ENCODE data around the gene DEPP1.

Gene DEPP1

DNA sequence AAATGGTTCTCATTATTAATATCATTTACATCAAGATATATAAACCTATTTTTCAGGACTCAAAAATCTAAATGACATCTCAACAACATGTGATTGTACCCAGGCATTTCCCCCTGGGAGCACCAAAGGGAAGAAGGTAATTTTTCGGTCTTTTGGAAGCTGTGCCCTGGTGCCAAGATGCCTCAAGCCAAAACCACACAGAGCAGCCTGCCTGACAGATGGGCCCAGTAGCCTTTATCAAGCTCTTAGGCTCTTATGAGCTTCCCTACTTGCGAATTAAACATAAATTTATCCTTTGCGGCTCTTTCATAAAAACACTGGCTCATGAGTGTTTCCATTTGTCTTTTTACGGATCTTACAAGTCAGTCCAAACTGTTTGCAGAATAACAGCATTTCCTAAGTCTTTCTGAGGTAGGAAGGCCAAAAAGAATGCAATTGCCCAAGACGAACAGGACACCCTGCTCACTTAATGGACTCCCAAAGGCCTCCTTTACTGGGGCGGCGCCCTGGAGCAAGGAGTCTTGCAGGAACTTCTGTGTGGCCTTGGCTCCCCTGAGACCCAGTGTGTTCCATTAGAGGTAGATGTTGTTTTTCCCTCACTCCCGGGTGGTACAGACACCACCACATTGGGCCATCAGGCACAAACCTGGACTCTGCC lies 23.1 kb downstream of the DEPP1 start:
- DNase-seq (ENCODE audit: low read depth in 2 of 3, low spot score in 2 of 3), result no peak

DNA sequence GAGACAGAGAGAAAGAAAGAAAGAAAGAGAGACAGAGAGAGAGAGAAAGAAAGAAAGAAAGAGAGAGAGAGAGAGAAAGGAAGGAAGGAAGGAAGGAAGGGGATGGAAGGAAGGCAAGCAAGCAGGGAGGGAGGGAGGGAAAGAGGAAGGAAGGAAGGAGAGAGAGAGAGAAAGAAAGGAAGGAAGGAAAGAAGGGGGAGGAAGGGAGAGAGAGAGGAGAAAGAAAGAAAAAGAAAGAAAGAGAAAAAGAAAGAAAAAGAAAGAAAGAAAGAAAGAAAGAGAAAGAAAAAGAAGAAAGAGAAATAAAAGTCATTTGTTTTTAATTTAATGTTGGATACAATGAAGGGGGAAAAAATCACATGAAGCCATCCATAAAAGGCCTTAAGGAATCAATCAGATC lies 23.6 kb downstream of the DEPP1 start:
- DNase-seq (ENCODE audit: low read depth in 2 of 3, low spot score in 2 of 3), result no peak

DNA sequence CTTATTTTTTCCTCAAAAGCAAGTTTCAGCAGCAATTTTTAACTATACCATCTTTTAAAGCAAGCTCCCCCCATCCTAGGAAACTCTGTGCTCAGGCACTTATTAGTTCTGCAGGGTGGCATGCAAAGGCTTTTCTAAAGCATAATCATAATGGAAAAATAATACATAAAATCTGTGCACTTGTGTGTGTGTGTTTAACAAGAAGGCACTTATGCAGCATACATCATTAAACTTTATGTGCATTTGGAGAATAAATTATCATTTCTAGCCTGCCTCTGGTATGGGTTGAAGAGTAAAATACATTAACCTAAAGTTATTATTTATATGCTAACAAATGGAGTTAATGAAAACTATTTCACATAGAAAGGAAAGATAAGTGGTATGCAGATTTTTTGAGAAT lies 24.6 kb downstream of the DEPP1 start:
- DNase-seq (ENCODE audit: low read depth in 2 of 3, low spot score in 2 of 3), result no peak

DNA sequence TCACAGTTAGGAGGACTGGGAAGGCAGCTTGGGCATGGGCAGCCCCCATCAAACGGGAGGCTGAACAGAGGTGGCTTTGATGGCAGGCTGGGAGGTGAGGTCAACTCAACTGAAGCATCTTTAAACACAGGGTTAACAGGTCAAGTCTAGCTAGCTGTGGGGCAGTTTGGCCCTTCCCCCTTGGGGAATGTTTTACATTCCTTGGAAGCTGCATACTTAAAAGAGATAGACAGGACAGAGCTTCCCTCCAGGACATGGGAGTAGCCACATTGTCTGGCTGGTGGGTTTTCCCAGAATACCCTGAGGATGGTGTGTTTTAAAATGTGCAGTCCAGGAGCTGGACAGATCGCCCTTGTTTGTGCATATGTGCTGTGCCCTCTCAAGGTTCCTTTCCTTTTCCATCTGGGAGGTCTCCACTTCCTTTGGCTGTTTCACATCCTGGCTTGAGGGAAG lies 25.8 kb downstream of the DEPP1 start:
- DNase-seq (ENCODE audit: low read depth in 2 of 3, low spot score in 2 of 3), result no peak

DNA sequence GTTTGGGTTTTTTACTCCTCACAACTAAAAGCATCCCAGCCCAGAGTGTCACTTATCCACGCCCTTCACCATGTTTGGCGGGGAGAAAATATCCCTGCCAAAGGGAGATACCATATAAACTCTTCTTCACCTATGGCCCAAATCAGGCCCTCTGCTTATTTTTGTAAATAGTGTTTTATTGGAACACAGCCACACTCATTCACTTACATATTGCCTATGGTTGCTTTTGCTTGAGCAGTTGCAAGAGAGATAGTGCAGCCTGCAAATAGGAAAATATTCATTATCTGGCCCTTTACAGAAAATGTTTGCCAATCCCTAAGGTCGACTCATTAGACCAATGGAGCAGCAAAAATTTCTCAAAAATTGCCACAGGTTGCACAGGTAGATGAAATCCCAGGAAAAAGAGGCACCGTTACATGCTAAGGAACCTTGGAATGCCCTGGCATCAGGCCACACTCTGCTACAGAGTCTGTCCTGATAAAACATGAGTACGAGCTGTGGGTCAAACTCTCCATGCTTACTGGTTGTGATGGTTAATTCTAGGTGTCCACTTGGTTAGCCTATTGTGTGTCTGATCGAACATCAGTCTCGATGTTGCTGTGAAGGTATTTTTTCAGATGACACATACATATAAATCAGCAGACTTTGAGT lies 26.9 kb downstream of the DEPP1 start:
- DNase-seq (ENCODE audit: low read depth in 2 of 3, low spot score in 2 of 3), result no peak

DNA sequence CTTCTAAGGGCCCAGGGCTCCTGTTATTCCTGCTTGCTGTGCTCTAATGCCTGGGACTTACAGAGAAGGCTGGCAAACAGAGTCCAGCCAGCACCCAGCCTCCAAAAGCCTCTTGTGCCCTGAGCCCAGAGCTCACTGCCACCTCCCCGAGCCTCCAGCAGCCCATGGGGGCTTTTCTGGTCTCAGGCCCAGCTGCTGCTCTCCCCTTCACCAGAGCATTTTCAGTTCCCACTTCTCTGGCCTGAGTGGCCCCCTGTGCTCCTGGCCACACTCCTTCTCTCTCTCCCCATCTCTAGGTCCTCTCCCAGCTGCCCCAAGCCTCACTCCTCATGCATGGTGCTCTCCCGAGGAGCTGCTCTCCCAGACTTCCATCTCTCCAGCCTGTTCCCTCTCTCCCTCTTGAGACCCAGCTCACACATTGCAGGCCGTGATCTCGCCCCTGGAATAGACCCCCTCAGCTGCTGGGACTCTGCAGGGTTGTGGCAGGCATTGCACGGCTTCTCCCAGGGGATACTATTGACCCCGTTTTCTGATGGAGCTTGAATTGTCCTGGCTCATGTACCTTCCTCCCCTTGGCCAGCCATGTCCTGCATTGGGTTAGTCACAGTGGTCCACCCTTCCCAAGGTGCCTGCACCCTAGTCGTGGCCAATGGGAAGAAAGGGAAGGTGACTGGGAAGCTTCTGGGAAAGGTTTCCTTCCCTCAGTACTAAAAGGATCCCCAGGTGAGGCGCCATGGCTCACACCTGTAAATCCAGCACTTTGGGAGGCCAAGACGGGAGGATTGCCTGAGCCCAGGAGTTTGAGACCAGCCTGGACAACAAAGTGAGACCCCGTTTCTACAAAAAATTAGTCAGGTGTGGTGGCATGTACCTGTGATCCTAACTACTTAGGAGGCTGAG lies 28.0 kb downstream of the DEPP1 start:
- no peak for DNase-seq (ENCODE audit: low read depth in 2 of 3, low spot score in 2 of 3)

DNA sequence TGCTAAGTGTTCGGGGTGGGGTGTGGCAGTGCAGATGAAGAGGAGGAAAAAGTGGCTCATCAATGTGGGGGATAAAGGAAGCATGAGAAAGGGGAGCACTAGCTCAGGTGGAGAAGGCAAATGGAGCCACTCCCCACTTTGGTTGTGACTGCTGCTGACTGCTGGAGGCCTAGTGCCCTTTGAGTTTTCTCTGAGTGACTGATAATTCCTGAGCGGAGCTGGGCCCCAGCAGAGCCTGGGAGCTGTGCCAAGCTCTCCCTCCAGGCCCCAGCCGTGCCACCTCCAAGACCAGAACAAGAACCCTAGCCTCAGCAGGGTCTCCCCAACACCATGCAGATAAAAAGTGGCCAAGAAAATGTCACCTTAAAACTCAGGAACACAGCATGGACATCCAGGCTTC lies 28.7 kb downstream of the DEPP1 start:
- DNase-seq (ENCODE audit: low read depth in 2 of 3, low spot score in 2 of 3), result no peak

DNA sequence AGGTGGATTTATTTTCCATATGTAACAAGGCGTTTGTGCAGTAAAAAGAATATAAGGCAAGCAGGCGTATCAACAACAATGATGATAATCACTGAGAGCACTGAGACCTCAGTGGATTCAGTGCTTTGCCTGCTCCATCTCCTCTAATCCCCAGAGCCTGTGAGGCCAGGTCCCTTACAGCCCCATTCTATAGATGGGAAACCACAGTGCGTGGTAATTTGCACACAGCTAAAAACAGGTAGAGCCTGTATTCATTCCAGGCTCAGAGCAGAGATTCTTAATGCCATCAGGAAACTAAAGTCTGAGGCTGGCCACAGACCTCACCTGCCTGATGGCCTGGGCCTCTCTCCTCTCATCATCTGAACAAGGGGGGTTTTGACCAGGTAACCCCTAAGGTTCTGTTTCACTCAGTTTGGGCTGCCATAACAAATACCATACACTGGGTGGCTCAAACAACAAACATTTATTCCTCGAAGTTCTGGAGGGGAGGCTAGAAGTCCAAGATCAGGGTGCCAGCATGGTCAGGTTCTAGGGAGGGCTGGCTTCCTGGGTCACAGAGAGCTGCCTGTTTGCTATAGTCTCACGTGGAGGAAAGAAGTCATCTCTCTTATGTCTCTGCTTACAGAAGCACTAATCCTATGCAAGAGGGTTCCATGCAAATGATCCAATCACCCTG lies 29.3 kb downstream of the DEPP1 start:
- DNase-seq (ENCODE audit: low read depth in 2 of 3, low spot score in 2 of 3), result no peak

DNA sequence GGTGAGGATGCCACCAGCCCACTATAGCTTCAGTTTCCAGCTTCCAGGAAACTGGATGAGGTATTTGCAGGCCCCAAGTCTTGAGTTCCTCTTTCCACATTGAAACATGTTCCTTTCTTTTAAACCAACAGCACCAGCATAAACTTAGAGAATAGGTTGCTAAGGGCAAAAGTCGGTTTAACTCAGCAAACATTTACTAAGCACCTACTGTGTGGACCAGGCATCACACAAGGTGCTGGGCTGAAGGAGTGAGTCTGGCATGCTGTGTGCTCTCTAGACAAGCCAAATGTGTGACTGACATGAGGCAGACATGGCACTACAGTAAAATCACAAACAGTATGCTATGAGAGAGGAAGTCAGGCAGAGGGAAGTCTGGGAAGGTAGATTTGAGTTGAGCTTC lies 30.0 kb downstream of the DEPP1 start:
- DNase-seq (ENCODE audit: low read depth in 2 of 3, low spot score in 2 of 3), result no peak

DNA sequence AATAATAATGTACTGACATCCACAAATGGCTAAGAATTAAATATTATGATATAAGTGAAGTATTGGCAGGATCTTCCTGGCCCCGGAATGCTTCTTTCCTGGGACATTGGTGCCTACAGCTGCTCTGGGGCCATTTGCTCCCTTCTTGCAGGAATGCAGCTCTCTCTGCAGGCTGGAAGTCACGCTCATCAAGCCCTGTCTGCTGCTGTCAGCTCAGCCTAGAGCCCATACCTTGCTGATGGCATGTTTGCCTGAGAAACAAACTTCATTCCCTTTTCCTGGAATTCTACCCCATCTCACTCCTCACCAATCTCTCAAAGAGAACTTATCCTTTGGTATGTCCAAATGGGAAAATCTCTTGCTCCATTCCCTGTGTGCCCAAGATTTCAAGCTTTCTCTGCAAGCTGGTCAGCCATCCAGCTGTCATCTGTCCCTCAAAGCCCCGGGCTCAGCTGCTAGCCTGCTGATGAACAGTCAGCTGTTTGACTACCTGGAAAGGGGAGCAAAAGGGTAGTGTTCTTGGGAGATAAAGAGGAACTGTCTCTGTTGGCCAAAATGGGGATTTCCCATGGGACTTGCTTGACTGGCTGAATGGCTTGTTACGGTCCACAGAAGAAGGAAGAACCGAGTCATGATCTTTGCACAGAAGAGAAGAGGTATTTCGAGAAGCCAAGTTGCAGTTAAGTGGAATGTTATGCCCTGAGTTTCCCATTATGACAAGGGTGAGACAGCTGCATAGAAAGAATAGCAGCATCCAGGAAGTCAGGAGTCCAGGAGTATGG lies 31.0 kb downstream of the DEPP1 start:
- DNase-seq (ENCODE audit: low read depth in 2 of 3, low spot score in 2 of 3), result no peak

DNA sequence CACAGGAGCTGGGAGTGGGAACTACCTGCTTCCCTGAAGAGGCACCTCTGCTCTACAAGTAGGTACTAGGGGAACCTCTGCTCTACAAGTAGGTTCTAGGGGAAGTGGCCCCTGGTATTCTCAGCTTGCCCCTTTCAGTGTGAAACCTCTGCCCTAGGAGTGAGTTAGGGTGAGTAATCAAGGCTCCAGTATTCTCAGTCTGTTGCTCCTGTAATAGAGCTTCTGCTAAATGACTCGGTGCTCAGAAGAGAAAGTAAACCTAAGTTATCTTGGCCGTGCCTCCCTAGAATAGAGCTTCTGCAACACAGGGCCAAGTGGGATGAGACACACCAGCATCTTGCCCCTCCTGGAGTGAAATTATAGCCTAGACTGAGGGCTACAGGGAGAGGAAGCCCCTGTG lies 32.4 kb downstream of the DEPP1 start:
- no peak for DNase-seq (ENCODE audit: low read depth in 2 of 3, low spot score in 2 of 3)

DNA sequence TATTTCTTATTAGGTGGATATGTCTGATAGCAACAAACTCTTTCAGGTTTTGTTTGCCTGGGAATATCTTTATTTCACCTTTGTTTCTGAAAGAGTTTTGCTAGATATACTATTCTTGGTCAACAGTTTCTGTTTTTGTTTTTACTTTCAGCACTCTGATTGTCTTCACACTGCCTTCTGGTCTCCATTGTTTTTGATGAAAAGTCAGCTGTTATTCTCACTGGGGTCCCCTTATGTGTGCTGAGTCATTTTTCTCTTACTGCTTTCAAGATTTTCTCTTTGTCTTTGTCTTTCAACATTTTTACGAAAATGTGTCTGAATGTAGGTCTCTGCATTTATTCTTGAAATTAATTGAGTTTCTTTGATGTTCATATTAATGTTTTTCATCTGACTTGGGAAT lies 34.3 kb downstream of the DEPP1 start:
- no peak for DNase-seq (ENCODE audit: low read depth in 2 of 3, low spot score in 2 of 3)

DNA sequence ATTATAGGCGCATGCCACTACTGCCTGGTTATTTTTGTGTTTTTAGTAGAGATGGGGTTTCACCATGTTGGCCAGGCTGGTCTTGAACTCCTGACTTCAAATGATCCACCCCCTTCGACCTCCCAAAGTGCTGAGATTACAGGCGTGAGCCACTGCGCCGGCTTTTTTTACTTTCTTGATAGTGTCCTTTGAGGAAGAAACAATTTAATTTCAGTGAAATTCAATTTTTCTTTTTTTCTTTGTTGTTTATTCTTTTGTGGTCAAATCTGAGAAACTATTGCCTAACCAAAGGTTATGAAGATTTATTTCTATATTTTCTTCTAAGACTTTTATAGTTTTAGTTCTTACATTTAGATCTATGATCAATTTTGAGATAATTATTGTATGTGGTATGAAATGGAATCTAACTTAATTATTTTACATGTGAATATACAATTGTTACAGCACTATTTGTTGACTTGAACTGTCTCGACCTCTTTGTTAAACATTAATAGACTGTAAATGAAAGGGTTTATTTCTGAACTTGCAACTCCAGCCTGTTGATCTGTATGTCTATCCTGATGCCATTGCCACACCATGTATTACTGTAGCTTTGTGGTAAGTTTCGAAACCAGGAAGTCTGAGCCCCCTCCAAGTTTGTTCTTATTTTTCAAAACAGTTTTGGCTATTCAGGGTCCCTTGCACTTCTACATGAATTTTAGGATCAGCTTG lies 38.8 kb downstream of the DEPP1 start:
- no peak for DNase-seq (ENCODE audit: low read depth in 2 of 3, low spot score in 2 of 3)

DNA sequence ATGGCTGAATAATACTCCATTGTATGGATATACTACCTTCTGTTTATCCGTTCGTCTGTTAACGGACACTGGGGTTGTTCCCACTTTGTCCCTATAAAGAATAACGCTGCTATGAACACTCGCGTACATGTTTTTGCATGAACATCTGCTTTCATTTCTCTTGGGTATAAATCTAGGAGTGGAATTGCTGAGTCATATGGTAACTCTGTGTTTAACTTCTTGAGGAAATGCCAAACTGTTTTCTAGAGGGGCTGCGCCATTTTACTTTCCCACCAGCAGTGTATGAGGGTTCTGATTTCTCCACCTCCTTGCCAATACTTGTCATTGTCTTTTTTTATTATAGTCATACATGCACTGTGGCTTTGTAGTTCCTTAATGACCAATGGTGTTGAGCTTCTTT lies 39.7 kb downstream of the DEPP1 start:
- DNase-seq (ENCODE audit: low read depth in 2 of 3, low spot score in 2 of 3), result no peak

DNA sequence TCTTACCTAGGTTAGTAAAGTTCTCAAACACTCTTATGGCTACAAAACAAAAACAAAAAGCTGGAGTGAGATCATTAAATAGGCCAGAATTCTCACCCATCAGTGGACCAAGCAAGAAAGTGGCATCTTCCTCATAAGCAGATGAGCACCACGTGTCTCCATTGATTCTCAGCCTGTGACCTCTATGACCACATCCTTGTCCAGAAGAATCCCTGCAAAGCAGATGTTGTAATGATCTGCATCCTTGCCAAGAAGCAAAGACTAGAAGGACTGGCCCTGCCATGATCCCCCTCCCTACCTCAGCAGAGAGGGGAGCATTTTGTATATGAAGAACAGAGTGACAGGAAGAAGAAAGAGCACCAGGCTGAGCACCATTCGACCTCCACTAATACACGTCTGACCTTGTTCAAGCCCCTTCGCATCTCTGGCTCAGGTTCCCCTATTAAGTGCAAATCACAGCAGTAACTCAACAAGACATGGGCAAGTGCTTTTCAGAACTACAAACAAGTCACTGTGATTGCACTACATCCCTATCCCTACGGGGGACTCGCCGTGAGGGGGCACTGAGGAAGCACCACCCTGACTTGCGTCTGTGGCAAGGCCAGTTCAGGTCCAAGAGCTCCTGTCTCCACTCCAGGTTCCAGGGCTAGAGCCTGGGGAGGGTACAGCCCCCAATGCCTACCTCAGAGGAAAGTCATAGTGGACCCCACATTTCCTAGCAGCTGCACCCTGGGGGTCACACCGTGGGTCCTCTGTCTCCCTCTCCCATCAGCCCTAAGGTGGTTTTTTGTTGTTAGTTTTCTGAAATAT lies 41.2 kb downstream of the DEPP1 start:
- DNase-seq (ENCODE audit: low read depth in 2 of 3, low spot score in 2 of 3), result no peak

DNA sequence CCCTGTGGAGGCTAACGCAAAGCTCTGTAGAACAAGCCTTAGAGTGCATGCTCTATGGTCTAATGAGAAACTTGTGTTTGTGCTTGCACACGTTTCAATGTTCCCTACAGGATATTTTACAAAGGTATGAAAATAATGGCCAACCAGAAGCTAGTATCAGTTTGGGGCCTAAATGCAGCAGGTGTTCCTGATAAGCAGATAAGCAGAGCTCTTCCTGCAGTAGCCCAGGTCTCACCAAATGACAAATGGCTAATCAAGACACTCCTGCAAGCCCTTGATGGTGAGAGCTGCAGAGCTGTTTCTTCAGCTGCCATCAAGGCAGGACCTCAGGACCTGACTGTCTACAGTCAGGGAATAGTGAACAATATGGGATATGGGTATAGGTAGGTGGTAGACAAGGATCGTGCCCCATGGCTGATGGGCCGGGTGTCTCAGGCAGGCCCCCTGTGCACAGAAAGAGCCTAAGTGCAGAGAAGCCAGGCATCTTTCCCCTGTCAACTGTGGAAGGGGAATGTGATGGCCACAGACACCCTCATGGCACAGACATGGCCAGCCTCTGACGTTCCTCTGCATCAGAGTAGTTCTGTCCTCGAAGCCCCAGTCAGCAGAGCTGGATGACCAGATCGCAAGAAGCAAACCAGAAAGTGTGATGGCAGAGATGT lies 42.2 kb downstream of the DEPP1 start:
- no peak for DNase-seq (ENCODE audit: low read depth in 2 of 3, low spot score in 2 of 3)

DNA sequence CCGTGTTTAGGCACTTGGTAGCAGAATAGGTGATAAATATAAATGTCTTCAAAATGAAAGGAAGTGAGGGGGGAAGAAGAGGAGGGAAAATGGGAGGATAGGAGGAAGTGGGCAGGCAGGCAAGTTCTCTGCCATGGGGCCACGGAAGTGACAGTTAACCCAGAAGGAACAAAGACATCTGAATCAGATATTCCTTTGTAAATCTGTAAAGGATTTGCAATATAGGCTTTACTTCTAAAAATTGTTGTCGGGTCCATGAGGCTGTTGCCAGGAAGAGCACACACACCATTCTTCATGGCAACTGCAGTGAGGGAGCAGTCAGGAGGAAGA lies 42.7 kb downstream of the DEPP1 start:
- DNase-seq (ENCODE audit: low read depth in 2 of 3, low spot score in 2 of 3), result no peak

DNA sequence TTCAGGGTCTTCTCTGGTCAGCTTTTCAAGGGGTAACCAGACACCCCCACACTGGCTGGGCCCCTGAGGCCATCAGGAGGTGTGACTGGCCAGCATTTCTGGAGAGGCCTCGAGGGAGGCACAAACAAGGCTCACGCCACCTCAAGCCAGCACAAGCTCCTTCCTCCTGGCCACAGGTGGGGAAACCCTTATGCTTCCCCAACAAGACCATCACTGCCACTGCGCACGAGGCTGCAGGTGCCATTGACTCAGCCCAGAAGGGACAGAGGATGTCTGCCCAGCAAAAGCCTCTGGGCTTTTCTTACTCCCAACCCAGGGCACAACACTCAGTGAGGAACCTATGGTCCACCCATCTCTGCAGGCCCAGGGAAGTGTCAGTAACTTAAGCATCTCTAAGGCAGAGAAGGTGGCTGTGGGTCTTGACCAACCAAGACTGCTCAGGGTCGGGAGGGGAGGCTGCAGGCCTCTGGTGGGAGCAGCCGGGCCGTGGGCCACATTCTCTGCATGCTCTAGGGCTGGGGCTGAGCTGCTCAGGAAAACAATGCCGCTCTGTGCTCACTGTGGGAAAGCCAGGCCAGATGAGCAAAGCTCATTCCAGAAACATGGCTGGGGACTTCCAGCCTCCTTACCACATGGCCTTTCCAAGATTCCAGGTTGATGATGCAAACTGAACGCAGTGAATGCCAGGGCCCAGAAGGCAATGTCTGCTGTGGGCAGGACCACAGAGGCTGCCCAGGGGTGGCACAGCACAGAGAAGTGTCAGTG lies 43.2 kb downstream of the DEPP1 start:
- DNase-seq (ENCODE audit: low read depth in 2 of 3, low spot score in 2 of 3), result no peak

All from activated CD8-positive, alpha-beta memory T cell treated with anti-CD3 and anti-CD28 coated beads for 48 hours (primary cell).